Urinary bladder (tissue), 4 donors: ENCODE results near the gene PARVB. TPM values are rescaled to one million over a fixed set of nuclear protein-coding genes. Genes with fewer than 3 reads are reported as not detected.
"Not testable (repeated sequence)": the region's sequence is repeated elsewhere in the genome, so short reads cannot be mapped to it uniquely, and the experiment has no call there.

Source experiments
- DNase-seq: peaks from one replicate; pipeline ENCODE4 v3.0.0-alpha.2; 2015; ENCODE audit errors: extremely low spot score
- H3K27ac ChIP-seq: one replicate; pipeline ENCODE4 v1.5.1; 2013; ENCODE audit warnings: low read depth, mild to moderate bottlenecking, moderate library complexity
- H3K36me3 ChIP-seq: one replicate; pipeline ENCODE4 v1.6.1; 2013; ENCODE audit warnings: mild to moderate bottlenecking, moderate library complexity; ENCODE audit not compliant: insufficient read depth
- H3K4me1 ChIP-seq: one replicate; pipeline ENCODE4 v1.6.1; 2013; ENCODE audit warnings: mild to moderate bottlenecking, moderate library complexity; ENCODE audit not compliant: insufficient read depth
- H3K4me3 ChIP-seq: one replicate; pipeline ENCODE4 v1.5.1; 2013; ENCODE audit warnings: low read depth, low read length
- WGBS: extraction: QIAGEN DNeasy Blood & Tissue Kit; methylation state at CpG from one replicate; pipeline ENCODE4 v1.1.7; 2013; 5-methylcytosine and 5-hydroxymethylcytosine counted together
- polyA plus RNA-seq: library from polyadenylated mRNA; stranded (reverse); fragments of 200-250 nt; gene quantifications from one replicate; pipeline ENCODE4 v1.2.3, GENCODE V29; 2013
- total RNA-seq: library from RNA; depleted of rRNA; stranded (reverse); fragments of >200 nt; gene quantifications from one replicate; pipeline ENCODE4 v1.2.3, GENCODE V29; 2014
- donor health status: healthy with polysubstance abuse.
- donor health status: healthy.

PARVB gene
- total and polyA plus RNA-seq, 2 donors: 11.2 to 38.0 TPM

GRCh38 chr22:44109416-44109815 is 85.3 kb downstream of the PARVB start:
- WGBS: 80% methylated on average over 4 of the region's 4 CpGs
- no peaks in the 10 kb centered on the region for H3K4me1 ChIP-seq
- no peak overlapping the region for H3K27ac ChIP-seq
- H3K36me3 ChIP-seq: no peaks in the 10 kb centered on the region
- no peak for DNase-seq
- H3K4me3 ChIP-seq: no peak overlapping the region

DNA sequence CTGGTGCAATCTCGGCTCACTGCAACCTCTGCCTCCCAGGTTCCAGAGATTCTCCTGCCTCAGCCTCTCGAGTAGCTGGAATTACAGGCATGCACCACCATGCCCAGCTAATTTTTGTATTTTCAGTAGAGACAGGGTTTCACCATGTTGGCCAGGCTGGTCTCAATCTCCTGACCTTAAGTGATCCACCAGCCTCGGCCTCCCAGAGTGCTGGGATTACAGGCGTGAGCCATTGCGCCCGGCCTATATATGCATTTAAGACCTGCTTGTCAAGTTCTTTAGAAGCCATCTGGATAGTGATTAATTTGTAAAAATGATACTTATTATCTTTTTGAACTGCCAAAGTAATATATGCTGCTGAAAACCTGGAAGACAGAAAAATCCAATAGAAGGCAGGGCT is 86.6 kb downstream of the PARVB start:
- H3K36me3 ChIP-seq, H3K4me1 ChIP-seq, H3K4me3 ChIP-seq, DNase-seq, H3K27ac ChIP-seq: not testable (repeated sequence)
- 94% methylated on average over 6 of the region's 6 CpGs for WGBS

- H3K36me3 ChIP-seq: no peaks in the 10 kb centered on the region
- 70% methylated on average over 9 of the region's 9 CpGs for WGBS
- DNase-seq: no peak
- H3K4me3 ChIP-seq: no peak overlapping the region
- no peak overlapping the region for H3K27ac ChIP-seq
- no peaks in the 10 kb centered on the region for H3K4me1 ChIP-seq
These were observed 87.6 kb downstream of the PARVB start for GRCh38 chr22:44111562-44112155.

DNA sequence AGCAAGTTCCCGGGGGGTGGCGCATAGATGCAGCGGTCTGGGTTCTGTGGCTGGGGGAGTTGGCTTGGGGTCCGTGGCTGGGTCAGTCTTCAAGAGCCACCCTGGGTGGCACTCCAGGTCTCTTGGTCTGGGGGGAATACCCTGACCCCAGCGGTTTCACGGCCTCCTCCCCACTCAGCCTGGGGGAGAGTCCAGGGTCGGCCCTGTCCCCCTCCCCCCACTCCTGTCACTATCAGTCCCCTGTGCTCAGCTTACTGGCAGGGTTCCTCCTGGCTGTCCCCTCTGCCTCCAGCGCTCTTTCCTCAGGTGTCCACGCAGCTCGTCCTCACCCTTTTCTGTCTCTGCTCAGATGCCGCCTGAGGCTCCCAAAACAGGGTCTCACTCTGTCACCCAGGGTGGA is 88.1 kb downstream of the PARVB start:
- Histone ChIP-seq H3K36me3 (no peaks in the 10 kb centered on the region), H3K27ac (no peak overlapping the region), H3K4me3 (no peak overlapping the region), H3K4me1 (no peaks in the 10 kb centered on the region)
- DNase-seq: no peak
- WGBS: 90% methylated on average over 11 of the region's 11 CpGs

- Histone ChIP-seq H3K4me1 (no peaks in the 10 kb centered on the region), H3K27ac (no peak overlapping the region), H3K4me3 (no peak overlapping the region), H3K36me3 (no peaks in the 10 kb centered on the region)
- DNase-seq: no peak
- WGBS: 95% methylated on average over 12 of the region's 12 CpGs
These were observed 92.2 kb downstream of the PARVB start for GRCh38 chr22:44116331-44116730.

- Histone ChIP-seq H3K36me3 (no peaks in the 10 kb centered on the region), H3K27ac (no peak overlapping the region), H3K4me3 (no peak overlapping the region), H3K4me1 (no peaks in the 10 kb centered on the region)
- 88% methylated on average over 16 of the region's 16 CpGs for WGBS
- DNase-seq: no peak
These were observed 92.9 kb downstream of the PARVB start for GRCh38 chr22:44116755-44117684.

DNA sequence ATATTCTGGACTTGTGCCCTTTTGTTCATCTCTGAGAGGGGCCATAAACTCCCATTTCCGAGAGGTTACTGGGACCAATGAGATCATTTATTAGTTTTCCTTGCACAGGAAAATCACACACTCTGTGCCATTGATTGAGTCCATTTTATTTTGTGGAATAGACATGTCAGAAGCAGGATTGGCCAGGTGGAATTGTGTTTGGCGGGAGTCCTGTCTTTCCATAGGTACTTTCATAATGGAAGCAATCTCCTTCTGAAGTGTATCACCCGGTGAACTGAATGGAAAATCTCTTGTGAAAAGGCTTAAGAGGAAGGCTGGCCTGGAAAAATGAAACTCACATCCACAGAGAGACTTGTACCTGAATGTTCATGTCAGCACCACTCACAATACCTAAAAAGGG is 93.6 kb downstream of the PARVB start:
- Histone ChIP-seq H3K27ac (no peak overlapping the region), H3K4me3 (no peak overlapping the region), H3K36me3 (no peaks in the 10 kb centered on the region), H3K4me1 (no peaks in the 10 kb centered on the region)
- 88% methylated on average over 3 of the region's 3 CpGs for WGBS
- no peak for DNase-seq

DNA sequence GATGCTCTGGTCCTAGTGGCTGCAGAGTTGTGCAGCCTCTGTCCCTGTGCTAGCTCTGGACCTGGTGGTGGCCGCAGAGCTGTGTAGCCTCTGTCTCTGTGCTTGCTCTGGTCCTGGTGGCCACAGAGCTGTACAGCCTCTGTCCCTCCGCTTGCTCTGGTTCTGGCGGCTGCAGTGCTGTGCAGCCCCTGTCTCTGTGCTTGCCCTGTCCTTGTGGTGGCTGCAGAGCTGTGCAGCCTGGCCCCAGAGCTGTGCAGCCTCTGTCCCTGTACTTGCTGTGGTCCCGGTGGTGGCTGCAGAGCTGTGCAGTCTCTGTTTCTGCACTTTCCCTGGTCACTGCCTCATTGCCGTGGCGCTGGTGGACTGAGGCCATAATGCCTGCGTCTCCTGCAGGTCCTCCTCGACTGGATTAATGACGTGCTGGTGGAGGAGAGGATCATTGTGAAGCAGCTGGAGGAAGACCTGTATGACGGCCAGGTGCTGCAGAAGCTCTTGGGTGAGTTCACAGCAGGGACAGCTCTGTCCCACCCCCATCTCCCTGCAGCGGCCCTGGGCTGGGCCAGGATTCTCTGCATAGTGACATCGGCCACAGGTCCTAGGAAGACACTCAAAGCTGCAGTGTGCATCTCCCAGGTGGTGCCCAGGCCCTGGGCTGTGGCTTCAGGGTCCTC is 94.7 kb downstream of the PARVB start:
- 80% methylated on average over 12 of the region's 12 CpGs for WGBS
- no peak overlapping the region for H3K27ac ChIP-seq

GRCh38 chr22:44119669-44120313 is 95.7 kb downstream of the PARVB start:
- WGBS: 90% methylated on average over 23 of the region's 23 CpGs
- DNase-seq: no peak
- Histone ChIP-seq H3K4me1 (no peaks in the 10 kb centered on the region), H3K27ac (no peak overlapping the region), H3K4me3 (no peak overlapping the region), H3K36me3 (no peaks in the 10 kb centered on the region)

More for the DNA sequence above, 94.7 kb downstream of the PARVB start:
- no peaks in the 10 kb centered on the region for H3K4me1 ChIP-seq
- no peak for DNase-seq
- H3K4me3 ChIP-seq: no peak overlapping the region
- H3K36me3 ChIP-seq: no peaks in the 10 kb centered on the region

- Histone ChIP-seq H3K4me3 (no peak overlapping the region), H3K27ac (no peak overlapping the region), H3K36me3 (no peaks in the 10 kb centered on the region), H3K4me1 (no peaks in the 10 kb centered on the region)
- DNase-seq: no peak
- WGBS: 87% methylated on average over 8 of the region's 8 CpGs
These were observed 96.2 kb downstream of the PARVB start for GRCh38 chr22:44120314-44120704.

DNA sequence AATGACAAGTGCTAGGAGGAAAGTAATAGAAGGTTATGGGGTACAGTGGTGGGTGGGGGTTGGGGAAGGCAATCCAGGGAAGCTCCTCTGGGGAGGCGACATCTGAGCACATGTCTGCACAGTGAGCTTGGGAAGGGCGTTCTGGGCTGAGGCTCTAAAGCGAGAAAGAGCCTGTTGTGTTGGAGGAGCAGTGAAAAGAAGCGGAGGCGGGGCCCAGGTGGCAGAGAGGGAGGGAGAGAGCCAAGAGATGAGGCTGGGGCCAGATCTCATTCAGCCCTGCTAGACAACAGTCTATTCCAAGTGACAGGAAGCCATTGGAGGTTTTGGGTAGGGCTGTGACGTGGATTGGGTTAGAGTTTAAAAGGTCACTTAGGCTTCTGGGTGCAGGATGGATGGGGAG is 101.3 kb downstream of the PARVB start:
- no peak for DNase-seq
- Histone ChIP-seq H3K36me3 (no peaks in the 10 kb centered on the region), H3K27ac (no peak overlapping the region), H3K4me1 (no peaks in the 10 kb centered on the region), H3K4me3 (no peak overlapping the region)
- 93% methylated on average over 6 of the region's 6 CpGs for WGBS

DNA sequence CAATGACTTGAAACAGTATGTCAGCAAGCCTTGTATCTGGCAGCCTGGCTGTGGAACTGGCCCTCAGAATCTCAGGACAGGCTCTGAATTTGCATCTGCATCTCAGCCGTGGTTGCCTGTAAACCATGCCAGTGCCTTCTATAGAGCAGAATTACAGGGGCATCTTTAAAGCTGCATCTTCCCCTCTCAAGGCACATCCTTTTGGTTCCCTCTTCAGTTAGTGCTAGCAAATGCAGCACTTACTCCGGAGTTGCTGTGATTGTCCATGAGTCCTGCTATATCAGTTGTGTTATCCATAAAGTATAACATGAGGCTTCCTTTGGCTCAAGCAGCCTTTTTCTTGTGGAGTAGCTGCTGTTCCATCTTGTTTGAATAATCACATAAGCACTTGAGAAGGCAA is 102.7 kb downstream of the PARVB start:
- 96% methylated on average over 2 of the region's 2 CpGs for WGBS
- no peaks in the 10 kb centered on the region for H3K4me1 ChIP-seq

GRCh38 chr22:44127356-44127755 is 103.3 kb downstream of the PARVB start:
- Histone ChIP-seq H3K4me1 (no peaks in the 10 kb centered on the region), H3K36me3 (no peaks in the 10 kb centered on the region), H3K4me3 (no peak overlapping the region), H3K27ac (no peak overlapping the region)
- DNase-seq: no peak
- 51% methylated on average over 1 of the region's 1 CpG for WGBS

More for the DNA sequence above, 102.7 kb downstream of the PARVB start:
- H3K36me3 ChIP-seq: no peaks in the 10 kb centered on the region
- DNase-seq: no peak
- H3K4me3 ChIP-seq: no peak overlapping the region
- no peak overlapping the region for H3K27ac ChIP-seq
